Upper lobe of left lung (tissue), 4 donors: ENCODE measurements around the gene SNHG17.

ENCODE experiments used
- CTCF ChIP-seq, 6 experiments: fragments of 450-650 bp in 4 of 6; fragments of 200-600 bp in 2 of 6; sonication (generic) in 2 of 6; IDR thresholded peaks; one replicate each; pipeline ENCODE4 v1.5.1; 2016 to 2019; ENCODE audit warnings: antibody characterized with exemption in 6 of 6
- EP300 ChIP-seq, 4 donors: sonication (generic); formaldehyde crosslinking; IDR thresholded peaks; one replicate each; pipeline ENCODE4 v1.5.1; 2017; ENCODE audit warnings: antibody characterized with exemption in 4 of 4, control low read depth in 2 of 4
- POLR2A ChIP-seq, 4 donors: fragments of 450-650 bp; IDR thresholded peaks; one replicate each; pipeline ENCODE4 v1.5.1; 2016 to 2017; ENCODE audit warnings: antibody characterized with exemption in 4 of 4, mild to moderate bottlenecking in 2 of 4
- POLR2AphosphoS5 ChIP-seq, 2 donors: sonication (generic); formaldehyde crosslinking; IDR thresholded peaks; one replicate each; pipeline ENCODE4 v1.5.1; 2017; ENCODE audit warnings: antibody characterized with exemption in 2 of 2

- TF ChIP-seq CTCF (IDR thresholded peaks at IDR 0.05) (no peak), POLR2A (IDR thresholded peaks at IDR 0.05) (no peak), POLR2AphosphoS5 (IDR thresholded peaks at IDR 0.05) (no peak), EP300 (IDR thresholded peaks at IDR 0.05) (no peak)
These were observed 4.3 kb downstream of the SNHG17 start for GRCh38 chr20:38430679-38431325.
